HG02885 (cell line): ENCODE results near the gene CDK13.

Experiments used
- ATAC-seq: cut with Tn5 transposase; IDR thresholded peaks from one replicate; pipeline ENCODE4 v1.9.1; 2021; ENCODE audit warnings: mild to moderate bottlenecking; ENCODE audit not compliant: unreplicated experiment, poor library complexity

The CDK13 gene

DNA sequence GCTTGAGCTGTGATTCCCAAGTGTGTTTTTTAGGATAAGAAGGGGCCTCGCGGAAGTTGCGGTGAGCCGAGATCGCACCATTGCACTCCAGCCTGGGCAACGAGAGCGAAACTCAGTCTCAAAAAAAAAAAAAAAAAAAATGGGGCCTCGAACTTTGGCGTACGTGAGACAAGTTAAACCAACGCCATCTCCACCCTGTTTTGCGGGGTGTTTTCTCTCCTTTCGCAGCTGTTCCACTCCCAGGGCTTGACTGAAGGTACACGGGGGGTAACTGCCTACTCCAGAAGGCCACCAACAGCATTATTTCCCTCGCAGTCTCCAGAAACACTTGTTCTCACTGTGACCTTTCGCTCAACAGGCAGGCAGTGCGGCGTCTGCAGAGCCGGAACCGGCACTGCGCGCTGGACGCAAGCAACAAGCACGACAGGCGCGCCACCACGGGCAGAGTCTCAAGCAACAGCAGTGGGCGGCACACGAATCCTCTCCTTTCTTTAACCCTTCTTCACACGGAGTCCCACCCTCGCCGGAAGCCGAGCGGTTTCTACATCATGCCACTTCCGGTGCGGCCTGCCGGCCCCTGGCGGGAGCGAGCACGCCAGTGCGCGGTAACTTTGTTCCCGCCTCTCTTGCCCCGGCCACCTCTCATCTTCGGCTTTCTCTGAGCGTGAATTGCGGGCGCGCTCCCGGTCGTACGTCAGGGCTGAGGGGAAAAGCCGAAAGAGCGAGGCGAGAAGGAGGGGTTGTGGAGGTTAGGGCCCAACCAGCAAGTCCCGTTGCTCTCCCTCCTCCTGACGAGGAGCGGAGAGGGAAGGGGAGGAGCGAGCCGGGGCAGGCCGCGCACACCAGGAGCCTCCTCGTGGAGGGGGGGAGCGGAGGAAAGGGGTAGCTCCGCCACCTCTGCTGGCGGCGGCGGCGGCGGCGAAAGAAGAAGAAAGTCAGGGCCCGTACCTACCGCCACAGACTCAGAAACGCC is 814 bp upstream of the CDK13 start:
- ATAC-seq, result peak; percentile 73

DNA sequence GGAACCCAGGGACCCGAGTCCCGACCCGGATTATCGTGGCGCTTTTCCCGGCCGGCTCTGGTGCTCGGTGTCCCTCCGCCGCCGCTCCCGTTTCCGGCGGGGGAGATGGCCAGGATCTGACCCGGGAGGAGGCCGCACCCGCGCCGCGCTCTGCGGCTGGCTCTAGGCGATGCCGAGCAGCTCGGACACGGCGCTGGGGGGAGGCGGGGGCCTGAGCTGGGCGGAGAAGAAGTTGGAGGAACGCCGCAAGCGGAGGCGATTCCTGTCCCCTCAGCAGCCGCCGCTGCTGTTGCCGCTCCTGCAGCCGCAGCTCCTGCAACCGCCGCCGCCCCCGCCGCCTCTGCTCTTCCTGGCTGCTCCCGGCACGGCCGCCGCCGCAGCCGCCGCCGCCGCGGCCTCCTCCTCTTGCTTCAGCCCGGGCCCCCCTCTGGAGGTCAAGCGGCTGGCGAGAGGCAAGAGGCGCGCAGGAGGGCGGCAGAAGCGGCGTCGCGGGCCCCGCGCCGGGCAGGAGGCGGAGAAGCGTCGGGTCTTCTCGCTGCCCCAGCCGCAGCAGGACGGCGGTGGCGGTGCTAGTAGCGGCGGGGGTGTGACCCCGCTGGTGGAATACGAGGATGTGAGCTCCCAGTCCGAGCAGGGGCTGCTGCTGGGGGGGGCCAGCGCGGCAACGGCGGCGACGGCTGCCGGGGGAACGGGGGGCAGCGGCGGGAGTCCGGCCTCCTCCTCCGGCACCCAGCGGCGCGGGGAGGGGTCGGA is 593 bp downstream of the CDK13 start:
- ATAC-seq, result no peak

DNA sequence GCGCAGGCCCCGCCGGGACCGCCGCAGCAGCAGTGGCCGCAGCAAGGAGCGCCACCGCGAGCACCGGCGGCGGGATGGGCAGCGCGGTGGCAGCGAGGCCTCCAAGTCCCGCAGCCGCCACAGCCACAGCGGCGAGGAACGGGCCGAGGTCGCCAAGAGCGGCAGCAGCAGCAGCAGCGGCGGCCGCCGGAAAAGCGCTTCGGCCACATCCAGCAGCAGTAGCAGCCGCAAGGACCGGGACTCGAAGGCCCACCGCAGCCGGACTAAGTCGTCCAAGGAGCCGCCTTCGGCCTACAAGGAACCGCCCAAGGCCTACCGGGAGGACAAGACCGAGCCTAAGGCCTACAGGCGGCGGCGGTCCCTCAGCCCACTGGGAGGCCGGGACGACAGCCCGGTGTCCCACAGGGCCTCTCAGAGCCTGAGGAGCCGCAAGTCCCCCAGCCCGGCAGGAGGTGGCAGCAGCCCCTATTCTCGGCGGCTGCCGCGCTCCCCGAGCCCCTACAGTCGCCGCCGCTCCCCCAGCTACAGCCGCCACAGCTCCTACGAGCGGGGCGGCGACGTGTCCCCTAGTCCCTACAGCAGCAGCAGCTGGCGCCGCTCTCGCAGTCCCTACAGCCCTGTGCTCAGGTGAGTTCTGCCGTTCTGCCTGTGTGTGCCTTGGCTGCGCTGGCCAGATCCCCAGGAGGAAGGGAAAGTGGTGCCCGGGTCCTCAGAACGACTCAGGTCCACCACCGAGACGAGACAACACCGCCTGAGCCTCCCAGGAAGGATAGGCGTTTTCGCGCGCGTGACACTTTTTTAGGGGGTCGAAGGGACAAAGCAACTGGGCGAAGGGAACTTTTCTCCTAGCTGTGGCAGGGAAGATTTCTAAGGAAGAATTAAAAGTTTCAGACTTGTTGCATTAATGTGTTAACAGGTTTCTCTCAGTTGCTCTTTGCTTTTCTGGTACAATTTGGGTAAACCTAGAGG is 1.5 kb downstream of the CDK13 start:
- peak; percentile 32 for ATAC-seq

DNA sequence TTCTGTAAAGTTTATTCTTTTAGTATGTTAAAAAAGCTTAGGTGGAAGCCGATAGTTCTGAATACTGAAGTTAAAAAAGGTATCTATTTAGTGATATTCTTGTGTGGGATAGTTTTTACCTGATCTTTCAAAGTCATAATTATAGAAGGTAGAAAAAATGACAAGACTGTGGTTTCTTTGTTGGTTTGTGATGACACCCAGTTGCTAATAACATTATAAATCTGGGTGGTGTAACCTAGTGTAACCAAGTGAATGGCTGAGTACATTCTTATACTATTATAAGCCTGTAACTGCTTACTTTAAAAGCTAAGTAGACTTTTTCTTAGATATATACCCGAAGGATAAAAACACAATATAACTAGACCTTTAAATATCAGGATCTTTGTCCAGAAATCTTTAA is 2.3 kb downstream of the CDK13 start:
- no peak for ATAC-seq

DNA sequence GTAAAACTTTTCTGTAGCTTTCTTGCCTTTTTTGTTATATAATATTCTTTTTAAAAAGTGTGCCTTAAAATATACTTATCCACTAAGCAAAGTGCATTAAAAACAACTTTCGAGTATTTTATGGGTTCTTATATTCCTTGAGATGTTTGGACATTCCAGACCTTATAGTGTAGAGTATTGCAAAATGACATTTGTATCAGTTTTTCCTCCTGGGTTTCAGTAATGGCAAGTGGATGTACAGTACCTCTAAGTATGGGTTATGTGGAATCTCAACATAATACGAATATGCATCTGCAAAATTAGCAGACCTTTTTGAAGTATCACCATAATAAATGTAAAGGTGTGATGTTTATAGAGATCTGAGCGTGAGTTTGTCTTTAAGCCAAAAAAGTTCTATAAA is 2.7 kb downstream of the CDK13 start:
- no peak for ATAC-seq

DNA sequence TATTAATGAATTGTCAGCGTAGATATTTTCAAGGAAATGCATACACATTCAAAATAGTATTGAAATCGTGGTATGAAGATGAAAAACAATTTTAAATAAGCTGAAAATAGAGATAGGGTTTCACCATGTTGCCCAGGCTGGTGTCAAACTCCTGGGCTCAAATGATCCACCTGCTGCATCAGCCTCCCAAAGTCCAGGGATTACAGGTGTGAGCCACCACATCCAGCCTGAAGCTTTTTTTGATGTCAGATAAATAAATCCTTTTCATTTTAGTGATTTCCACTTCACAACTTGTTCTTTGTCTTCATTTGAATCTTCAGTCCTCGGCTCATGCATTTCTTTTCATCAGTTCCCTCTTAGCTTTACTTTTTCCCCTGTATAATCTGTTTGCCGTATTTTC is 4.6 kb downstream of the CDK13 start:
- ATAC-seq, result no peak

DNA sequence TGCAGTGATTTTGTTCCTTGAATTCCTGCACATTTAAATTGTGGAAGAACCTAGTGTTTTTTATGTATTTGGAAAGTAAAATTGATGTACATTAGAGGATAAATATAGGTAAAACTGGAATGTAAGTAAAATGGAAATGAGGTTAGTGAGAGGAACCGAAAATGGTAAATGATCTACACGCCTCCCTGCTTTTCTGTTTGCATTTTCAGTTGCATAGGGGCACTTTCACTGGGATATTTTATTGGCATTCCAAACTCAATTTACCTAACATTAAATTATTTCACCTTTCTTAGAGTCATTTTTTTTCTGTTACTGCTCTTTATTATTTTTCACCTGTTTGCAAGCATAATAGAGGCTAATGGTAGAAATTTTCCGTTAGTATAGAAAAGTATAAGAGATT is 8.0 kb downstream of the CDK13 start:
- ATAC-seq, result no peak

DNA sequence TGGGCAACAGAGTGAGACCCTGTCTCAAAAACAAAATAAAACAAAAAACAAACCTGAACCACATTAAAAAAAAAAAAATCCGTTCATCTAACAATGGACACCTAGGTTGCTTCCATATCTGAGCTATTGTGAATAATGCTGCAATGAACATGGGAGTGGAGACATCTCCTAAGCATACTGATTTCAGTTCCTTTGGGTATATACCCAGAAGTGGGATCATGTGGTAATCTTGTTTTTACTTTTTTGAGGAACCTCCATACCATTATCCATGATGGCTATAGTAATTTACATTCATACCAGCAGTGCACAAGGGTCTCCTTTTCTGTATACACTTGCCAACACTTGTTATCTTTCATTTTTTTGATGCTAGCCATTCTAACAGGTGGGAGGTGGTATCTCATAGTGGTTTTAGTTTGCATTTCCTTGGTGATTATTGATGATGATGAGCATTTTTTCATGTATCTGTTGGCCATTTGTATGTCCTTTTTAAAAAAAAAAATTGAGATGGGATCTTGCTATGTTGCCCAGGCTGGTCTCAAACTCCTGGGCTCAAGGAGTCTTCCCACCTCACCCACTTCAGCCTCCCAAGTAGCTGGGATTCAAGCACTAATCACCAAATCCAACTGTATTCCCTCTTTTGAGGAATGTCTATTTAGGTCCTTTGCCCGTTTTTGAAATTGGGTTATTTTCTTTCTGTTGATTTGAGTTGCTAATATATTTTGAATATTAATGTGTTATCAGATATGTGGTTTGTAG is 17.5 kb downstream of the CDK13 start:
- ATAC-seq, result no peak

DNA sequence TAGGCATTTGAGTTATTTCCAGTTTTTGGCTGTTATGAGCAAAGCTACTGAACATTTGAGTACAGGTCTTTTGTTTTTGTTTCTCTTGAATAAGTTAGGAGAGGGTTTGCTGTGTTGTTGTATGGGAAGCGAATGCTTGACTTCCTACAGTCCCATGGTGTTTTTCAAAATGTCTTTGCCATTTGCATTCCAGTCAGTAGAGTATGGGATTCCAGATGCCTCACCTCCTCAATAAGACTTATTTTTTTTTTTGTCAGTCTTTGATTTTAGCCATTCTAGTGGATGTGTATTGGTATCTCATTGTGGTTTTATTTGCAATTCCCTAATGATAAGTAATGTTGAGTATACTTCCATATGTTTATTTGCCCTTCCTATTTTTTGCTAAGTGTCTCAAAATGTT is 19.4 kb downstream of the CDK13 start:
- ATAC-seq, result no peak

DNA sequence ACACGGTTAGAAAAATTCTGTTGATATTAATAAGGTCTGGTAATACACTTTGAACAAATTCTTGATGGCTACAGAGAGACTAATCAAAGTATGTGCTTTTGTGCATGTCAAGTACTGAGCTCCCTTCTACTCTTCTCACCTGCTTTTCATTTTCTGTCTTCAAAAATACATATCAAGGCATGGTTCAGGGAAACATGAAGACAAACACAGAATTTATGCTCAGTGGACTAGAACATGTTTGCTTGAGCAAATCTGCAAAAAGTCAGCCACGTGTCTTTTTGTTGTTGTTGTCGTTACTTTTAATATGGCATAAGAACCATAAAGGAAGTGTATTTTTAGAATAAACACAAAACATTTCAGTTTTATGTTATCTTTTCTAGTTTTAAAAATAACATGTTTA is 21.9 kb downstream of the CDK13 start:
- ATAC-seq, result peak; percentile 71

DNA sequence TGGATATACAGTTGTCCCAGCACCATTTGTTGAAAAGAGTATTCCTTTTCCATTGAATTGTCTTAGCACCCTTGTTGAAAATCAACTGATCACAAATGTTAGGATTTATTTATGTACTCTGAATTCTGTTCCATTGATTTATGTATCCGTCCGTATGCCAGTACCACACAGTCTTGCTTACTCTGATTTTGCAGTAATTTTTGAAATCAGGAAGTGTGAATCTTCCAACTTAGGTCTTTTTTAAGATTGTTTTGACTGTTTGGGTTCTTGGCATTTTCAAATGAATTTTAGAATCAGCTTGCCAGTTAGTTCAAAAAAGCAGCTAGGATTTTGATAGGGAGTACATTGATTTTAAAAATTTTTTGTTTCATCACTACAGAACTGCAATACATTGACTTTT is 23.7 kb downstream of the CDK13 start:
- no peak for ATAC-seq

DNA sequence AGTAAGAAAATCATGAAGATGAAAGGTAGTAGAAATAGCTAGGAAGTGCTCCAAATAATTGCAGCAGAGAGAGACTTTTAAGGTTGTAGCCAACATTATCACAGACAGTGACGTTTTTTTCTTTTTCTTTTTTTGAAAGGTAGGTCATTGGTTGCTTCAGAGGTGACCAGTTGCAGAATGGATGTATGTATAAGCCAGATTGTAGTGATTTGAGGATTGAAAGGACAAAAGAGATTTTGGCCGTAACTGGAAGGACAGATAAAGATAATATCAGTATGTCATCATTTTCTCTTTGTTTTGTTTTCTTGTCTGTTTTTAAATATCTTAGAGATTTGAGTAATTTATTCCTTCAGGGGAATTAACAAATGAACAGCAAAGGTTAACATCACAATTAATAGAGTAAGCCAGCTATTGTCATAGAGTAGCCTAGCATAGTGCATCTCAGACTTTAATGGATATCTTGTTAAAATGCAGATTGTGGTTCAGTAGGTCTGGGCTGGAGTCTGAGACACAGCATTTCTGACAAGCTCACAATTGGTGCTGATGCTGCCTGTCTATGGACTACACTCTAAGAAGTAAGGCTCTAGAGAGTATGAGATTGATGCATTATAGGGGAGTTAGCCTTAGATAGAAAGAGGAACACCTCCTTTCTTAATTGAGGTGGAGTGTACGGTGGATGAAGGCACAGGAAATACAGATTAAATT is 28.3 kb downstream of the CDK13 start:
- ATAC-seq, result peak; percentile 43

DNA sequence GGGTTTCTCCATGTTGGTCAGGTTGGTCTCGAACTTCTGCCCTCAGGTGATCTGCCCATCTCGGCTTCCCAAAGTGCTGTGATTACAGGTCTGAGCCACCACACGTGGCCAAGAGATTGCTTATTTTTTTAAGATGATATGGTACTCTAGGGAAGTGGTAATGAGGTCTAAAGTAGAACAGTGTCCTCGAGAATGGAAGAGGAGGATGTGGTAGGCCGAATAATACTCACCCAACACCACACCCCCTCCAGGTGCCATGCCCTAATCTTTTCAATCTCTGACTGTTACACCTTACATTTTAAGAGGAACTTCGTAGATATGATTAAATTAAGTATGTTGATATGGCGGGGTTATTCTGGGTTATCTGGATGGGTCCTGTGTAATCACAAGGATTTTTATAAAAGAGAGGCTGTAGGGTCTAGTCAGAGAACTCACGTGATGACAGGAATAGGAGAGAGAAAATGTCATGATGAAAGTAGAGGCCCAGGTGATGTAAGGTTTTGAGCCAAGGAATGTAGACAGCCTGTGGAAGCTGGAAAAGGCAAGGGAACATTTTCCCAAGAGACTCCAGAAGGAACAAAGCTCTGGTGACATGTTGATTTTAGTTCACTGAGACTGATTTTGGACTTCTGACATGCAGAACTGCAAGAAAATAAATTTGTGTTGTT is 29.5 kb downstream of the CDK13 start:
- no peak for ATAC-seq

DNA sequence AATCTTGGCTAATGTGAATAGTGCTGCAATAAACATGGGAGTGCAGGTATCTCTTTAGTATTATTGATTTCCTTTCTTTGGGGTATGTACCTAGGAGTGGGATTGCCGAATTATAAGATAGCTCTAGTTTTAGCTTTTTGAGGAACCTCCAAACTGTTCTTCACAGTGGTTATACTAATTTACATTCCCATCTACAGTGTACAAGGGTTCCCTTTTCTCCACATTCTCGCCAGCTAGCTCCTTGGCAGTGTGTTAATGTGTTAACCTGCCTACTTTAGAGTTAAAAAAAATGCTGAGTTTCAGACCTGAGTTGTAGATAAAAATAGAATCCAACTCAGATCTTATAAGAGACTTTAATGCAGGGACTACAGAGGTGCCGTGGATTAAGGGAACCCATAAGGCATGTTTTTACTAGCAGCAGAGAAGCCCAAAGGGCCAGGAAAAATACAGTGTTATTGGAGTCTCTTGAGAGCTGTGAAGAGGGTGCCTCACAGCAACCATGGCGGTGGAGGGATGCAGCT is 35.4 kb downstream of the CDK13 start:
- no peak for ATAC-seq

DNA sequence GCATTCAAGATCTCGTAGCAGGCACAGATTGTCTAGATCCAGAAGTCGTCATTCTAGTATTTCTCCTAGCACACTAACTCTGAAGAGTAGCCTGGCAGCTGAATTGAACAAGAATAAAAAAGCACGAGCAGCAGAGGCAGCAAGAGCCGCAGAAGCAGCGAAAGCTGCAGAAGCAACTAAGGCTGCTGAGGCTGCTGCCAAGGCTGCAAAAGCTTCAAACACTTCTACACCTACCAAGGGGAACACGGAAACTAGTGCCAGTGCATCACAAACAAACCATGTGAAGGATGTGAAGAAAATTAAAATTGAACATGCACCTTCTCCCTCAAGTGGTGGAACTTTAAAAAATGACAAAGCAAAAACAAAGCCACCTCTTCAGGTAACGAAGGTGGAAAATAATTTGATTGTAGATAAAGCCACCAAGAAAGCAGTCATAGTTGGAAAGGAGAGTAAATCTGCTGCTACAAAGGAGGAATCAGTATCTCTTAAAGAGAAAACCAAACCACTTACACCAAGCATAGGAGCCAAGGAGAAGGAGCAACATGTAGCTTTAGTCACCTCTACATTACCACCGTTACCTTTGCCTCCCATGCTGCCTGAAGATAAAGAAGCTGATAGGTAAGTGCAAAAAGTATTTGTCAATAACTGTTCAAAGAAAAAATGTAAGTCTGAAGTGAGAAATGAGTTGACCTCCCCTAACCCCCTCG is 37.7 kb downstream of the CDK13 start:
- no peak for ATAC-seq

DNA sequence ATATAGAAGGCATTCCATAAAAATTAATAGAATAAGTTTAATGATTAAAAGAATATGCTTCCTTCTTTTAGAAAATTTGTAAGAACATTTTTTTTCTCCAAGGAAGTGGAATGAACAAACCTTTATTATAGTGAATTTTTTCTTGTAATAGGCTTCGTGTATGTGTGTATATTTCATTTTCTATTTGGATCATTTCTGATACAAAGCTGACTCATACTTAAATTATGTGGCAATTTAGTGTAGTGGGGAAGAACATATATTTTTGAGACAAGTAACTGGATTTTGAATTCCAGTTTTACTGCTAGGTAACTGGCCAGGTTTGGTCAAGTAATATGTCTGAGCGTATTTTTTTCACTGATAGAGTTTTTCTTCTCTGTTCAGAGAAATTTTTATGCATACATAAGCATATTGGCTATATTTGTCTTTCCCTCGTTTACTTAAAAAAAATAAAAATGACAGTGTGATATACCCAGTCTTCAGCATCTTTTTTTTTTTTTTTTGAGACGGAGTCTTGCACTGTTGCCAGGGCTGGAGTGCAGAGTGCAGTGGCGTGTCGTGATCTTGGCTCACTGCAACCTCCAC is 50.8 kb downstream of the CDK13 start:
- no peak for ATAC-seq

DNA sequence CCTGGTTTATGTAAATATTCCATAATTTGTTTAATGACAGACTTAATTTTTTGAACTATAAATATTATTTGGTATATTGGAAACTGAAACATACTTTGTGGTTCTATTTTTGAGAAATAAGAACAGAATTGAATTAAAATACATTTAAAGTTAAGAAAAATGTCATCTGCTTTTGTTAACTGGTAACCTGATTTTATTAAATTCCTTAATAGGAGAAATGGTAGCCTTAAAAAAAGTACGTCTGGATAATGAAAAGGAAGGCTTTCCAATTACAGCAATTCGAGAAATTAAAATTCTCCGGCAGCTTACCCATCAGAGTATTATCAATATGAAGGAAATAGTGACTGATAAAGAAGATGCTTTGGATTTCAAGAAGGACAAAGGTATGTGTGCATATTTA is 51.6 kb downstream of the CDK13 start:
- no peak for ATAC-seq
